ENCODE data around the gene TSPOAP1. TPM values are rescaled to one million over a fixed set of nuclear protein-coding genes. Genes with fewer than 3 reads are reported as not detected.

Gene TSPOAP1
- total RNA-seq, 1 donor from 2014 or later: 1.3 TPM

- no peaks in the 10 kb centered on the region for H3K4me1 Mint-ChIP-seq (ENCODE audit: unreplicated experiment)
- DNase-seq (ENCODE audit: low spot score): no peak
- TF ChIP-seq, protein P1, sequence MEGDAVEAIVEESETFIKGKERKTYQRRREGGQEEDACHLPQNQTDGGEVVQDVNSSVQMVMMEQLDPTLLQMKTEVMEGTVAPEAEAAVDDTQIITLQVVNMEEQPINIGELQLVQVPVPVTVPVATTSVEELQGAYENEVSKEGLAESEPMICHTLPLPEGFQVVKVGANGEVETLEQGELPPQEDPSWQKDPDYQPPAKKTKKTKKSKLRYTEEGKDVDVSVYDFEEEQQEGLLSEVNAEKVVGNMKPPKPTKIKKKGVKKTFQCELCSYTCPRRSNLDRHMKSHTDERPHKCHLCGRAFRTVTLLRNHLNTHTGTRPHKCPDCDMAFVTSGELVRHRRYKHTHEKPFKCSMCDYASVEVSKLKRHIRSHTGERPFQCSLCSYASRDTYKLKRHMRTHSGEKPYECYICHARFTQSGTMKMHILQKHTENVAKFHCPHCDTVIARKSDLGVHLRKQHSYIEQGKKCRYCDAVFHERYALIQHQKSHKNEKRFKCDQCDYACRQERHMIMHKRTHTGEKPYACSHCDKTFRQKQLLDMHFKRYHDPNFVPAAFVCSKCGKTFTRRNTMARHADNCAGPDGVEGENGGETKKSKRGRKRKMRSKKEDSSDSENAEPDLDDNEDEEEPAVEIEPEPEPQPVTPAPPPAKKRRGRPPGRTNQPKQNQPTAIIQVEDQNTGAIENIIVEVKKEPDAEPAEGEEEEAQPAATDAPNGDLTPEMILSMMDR (IDR thresholded peaks at IDR 0.05; ENCODE audit: unreplicated experiment): no peak
These were observed 23.7 kb downstream of the TSPOAP1 start for GRCh38 chr17:58304750-58305486.

GRCh38 chr17:58303971-58304749 lies 24.4 kb downstream of the TSPOAP1 start:
- no peaks in the 10 kb centered on the region for H3K9me3 Mint-ChIP-seq (ENCODE audit: unreplicated experiment)
- peak; percentile 69 for DNase-seq (ENCODE audit: low spot score)
- peaks cover 13% of the 10 kb centered on the region for H3K27me3 Mint-ChIP-seq (ENCODE audit: unreplicated experiment)
- no peaks in the 10 kb centered on the region for H3K4me1 Mint-ChIP-seq (ENCODE audit: unreplicated experiment)
- peak overlapping the region; percentile 30 for H3K27ac Mint-ChIP-seq (ENCODE audit: unreplicated experiment)
- TF ChIP-seq, protein P1 (IDR thresholded peaks at IDR 0.05; ENCODE audit: unreplicated experiment): peak; percentile 94
- peaks cover 4% of the 10 kb centered on the region for H3K36me3 Mint-ChIP-seq (ENCODE audit: low read depth, unreplicated experiment)
- H3K4me3 Mint-ChIP-seq (ENCODE audit: unreplicated experiment): no peak overlapping the region

More at GRCh38 chr17:58304750-58305486, 23.7 kb downstream of the TSPOAP1 start:
- Mint-ChIP-seq H3K9me3 (ENCODE audit: unreplicated experiment) (no peaks in the 10 kb centered on the region), H3K27me3 (ENCODE audit: unreplicated experiment) (peaks cover 15% of the 10 kb centered on the region), H3K27ac (ENCODE audit: unreplicated experiment) (no peak overlapping the region), H3K36me3 (ENCODE audit: low read depth, unreplicated experiment) (peaks cover 4% of the 10 kb centered on the region), H3K4me3 (ENCODE audit: unreplicated experiment) (no peak overlapping the region)

DNA sequence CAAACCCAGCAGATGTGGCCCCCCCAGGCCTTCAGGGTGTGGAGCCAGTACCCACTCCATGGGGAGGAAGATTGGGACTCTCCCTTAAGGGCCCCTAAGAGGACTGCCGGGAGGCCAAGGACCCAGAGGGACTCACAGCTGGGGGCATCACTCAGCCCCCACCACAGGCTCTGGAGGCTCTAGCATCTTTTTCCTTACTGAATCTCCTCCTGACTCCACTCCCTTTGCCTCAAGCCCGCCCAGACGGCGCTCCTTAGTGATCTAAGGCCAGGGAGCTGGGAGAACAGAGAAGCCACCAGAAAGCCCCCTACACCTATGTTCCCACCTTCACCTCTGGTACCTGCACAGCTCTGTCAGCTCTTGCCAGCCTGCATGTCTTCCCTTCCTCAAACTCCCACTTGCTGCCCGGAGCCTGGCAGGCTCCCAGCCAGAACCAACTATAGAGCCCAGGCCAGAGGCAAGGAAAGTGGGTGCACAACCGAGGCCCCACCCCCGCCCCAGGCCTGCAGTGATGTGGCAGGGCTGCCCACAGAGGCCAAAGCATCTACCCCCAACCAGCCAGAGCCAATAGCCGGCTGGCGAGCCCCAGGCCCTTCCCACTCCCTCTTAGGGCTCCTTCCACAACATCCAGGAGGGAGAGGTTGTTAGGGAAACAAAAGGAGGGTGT lies 25.5 kb downstream of the TSPOAP1 start:
- Mint-ChIP-seq H3K36me3 (ENCODE audit: low read depth, unreplicated experiment) (peaks cover 4% of the 10 kb centered on the region), H3K27me3 (ENCODE audit: unreplicated experiment) (peaks cover 12% of the 10 kb centered on the region), H3K4me1 (ENCODE audit: unreplicated experiment) (no peaks in the 10 kb centered on the region), H3K4me3 (ENCODE audit: unreplicated experiment) (no peak overlapping the region), H3K27ac (ENCODE audit: unreplicated experiment) (no peak overlapping the region), H3K9me3 (ENCODE audit: unreplicated experiment) (no peaks in the 10 kb centered on the region)
- TF ChIP-seq, protein P1 (IDR thresholded peaks at IDR 0.05; ENCODE audit: unreplicated experiment): no peak
- DNase-seq (ENCODE audit: low spot score): no peak

- Mint-ChIP-seq H3K4me3 (ENCODE audit: unreplicated experiment) (no peak overlapping the region), H3K27ac (ENCODE audit: unreplicated experiment) (no peak overlapping the region), H3K9me3 (ENCODE audit: unreplicated experiment) (no peaks in the 10 kb centered on the region), H3K27me3 (ENCODE audit: unreplicated experiment) (peaks cover 11% of the 10 kb centered on the region), H3K4me1 (ENCODE audit: unreplicated experiment) (no peaks in the 10 kb centered on the region), H3K36me3 (ENCODE audit: low read depth, unreplicated experiment) (peaks cover 4% of the 10 kb centered on the region)
- no peak for DNase-seq (ENCODE audit: low spot score)
- TF ChIP-seq, protein P1 (IDR thresholded peaks at IDR 0.05; ENCODE audit: unreplicated experiment): no peak
These were observed 26.2 kb downstream of the TSPOAP1 start for GRCh38 chr17:58302171-58302918.
